GM10266 (cell line): ENCODE measurements around the gene SLC25A21.
"Not testable (repeated sequence)": the region's sequence is repeated elsewhere in the genome, so short reads cannot be mapped to it uniquely, and the experiment has no call there.

Source experiments
- DNase-seq: peaks from one replicate; pipeline ENCODE4 v3.0.0; 2012; ENCODE audit errors: extremely low spot score
- CTCF ChIP-seq: IDR thresholded peaks from 2 replicates; pipeline ENCODE4 v1.5.1; 2012; ENCODE audit warnings: mild to moderate bottlenecking, low read depth; ENCODE audit not compliant: control insufficient read depth, insufficient read depth; ENCODE audit errors: missing control alignments

Gene SLC25A21

GRCh38 chr14:37196604-37197420 lies 24.4 kb upstream of the SLC25A21 start:
- no peak for TF ChIP-seq CTCF

GRCh38 chr14:37195327-37195726 lies 22.9 kb upstream of the SLC25A21 start:
- DNase-seq: no peak
- no peak for TF ChIP-seq CTCF

More at GRCh38 chr14:37196604-37197420, 24.4 kb upstream of the SLC25A21 start:
- DNase-seq: no peak

GRCh38 chr14:37194698-37195097 lies 22.3 kb upstream of the SLC25A21 start:
- TF ChIP-seq CTCF: no peak
- DNase-seq: no peak

GRCh38 chr14:37189733-37190132 lies 17.3 kb upstream of the SLC25A21 start:
- not testable (repeated sequence) for DNase-seq

- not testable (repeated sequence) for DNase-seq
These were observed 15.6 kb upstream of the SLC25A21 start for GRCh38 chr14:37187840-37188577.

GRCh38 chr14:37187294-37187693 lies 14.9 kb upstream of the SLC25A21 start:
- no peak for DNase-seq
- TF ChIP-seq CTCF: no peak

- no peak for DNase-seq
- no peak for TF ChIP-seq CTCF
These were observed 14.5 kb upstream of the SLC25A21 start for GRCh38 chr14:37186865-37187264.

- DNase-seq: no peak
- no peak for TF ChIP-seq CTCF
These were observed 13.3 kb upstream of the SLC25A21 start for GRCh38 chr14:37185670-37186069.

- DNase-seq: not testable (repeated sequence)
These were observed 12.1 kb upstream of the SLC25A21 start for GRCh38 chr14:37184520-37184919.
